DMS53 treated with DMSO at 0.1 percent for 48 hours (cell line): ENCODE measurements around the gene RNF175.
"Not testable (repeated sequence)": the region's sequence is repeated elsewhere in the genome, so short reads cannot be mapped to it uniquely, and the experiment has no call there.

ENCODE experiments used
- DNase-seq: peaks from one replicate; lab custom pipeline; 2025; ENCODE audit not compliant: unreplicated experiment; lab: John Stamatoyannopoulos, UW

The RNF175 gene

DNA sequence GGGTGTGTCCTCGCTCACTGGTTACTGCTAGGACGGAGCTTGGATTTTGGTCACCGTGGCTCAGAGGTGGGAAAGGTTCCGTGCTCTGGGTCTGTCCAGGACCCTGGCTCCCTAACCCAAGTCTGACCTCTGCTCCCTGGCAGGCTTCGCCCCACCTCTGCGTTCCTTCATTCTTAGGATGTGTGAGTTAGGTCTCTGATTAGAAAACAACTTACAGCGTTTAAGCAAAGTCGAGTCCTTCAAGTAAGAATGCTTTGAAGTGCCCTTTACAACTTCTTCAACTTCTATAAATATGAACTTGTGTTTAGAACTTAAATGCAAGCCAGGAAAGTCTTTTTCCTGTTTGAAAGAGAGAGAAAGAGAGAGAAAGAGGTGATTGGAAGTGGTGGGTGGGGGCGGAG lies 74.9 kb downstream of the RNF175 start:
- no peak for DNase-seq

DNA sequence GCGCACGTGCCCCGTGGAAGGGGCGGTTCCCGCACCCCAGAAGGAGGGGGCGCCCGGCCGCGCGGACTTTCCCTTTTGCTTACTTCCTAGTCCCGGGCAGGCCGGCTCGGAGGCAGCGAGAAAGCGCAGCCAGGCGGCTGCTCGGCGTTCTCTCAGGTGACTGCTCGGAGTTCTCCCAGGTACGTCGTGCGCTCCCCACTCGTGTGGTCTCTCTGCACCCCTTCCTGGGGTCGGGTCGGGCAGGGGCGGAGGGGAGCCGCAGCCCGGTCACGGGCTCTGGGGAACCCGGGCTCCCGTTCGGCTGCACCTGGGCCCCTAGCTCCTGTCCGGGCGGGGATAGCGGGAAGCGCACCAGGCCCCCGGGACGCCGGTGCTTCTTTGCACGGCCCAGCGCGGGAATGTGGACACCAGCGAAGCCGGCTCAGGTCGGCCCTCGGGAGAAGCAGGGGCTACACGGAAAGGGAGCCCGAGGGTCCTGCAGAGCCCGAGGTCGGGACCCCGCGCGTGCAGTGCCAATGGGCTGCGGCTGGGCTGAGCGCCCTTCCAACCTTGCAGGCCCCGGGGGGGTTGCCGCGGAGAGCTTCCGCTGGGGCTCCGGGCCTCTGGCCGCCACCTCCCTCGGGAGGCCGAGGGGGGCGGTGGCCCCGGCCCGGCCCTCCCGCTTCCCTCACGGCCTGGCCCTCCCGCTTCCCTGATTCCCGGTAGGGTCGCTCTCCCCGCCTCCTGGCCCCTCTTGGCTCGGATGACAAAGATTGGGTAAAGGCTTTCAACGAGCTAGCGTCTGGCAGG lies 75.4 kb downstream of the RNF175 start, which contains the start of gene TLR2:
Gene TLR2, plus strand, starts transcription at position 99 of the 789 bp plus-strand sequence. CDS start 18,628 bp downstream, outside the sequence.
- peak; percentile 36 for DNase-seq

GRCh38 chr4:153683763-153684181 lies 76.1 kb downstream of the RNF175 start:
- DNase-seq, result no peak

DNA sequence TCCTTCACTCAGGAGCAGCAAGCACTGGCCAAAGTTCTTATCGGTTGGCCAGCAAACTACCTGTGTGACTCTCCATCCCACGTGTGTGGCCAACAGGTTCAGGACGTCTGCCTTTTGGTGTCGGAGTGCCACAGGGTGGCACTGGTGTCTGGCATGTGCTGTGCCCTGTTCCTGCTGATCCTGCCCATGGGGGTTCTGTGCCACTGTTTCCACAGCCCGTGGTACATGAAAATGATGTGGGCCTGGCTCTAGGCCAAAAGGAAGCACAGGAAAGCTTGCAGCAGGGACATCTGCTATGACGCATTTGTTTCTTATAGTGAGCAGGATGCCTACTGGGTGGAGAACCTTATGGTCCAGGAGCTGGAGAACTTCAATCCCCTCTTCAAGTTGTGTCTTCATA lies 80.3 kb downstream of the RNF175 start:
- DNase-seq, result no peak

DNA sequence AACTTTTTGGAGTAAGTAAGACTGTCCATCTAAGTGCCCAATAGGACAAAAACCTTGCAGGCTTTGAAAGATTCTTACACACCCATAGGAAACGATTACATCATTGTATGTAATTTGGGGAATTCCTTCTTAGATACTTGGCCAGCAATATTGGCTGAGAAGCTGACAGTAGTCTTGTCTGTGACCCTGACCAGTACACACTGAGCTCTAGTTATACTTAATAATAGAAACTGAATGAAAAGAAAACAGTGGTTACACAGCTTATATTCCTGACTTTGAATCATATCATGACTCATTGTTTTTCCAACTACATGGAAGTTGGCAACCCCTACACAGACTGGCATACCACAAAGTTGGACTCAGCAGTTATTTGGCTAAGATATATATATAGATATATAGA lies 82.8 kb downstream of the RNF175 start:
- no peak for DNase-seq

GRCh38 chr4:153676486-153676885 lies 83.3 kb downstream of the RNF175 start:
- DNase-seq, result no peak

GRCh38 chr4:153669838-153670237 lies 90.0 kb downstream of the RNF175 start:
- no peak for DNase-seq

GRCh38 chr4:153668647-153669046 lies 91.2 kb downstream of the RNF175 start:
- no peak for DNase-seq

DNA sequence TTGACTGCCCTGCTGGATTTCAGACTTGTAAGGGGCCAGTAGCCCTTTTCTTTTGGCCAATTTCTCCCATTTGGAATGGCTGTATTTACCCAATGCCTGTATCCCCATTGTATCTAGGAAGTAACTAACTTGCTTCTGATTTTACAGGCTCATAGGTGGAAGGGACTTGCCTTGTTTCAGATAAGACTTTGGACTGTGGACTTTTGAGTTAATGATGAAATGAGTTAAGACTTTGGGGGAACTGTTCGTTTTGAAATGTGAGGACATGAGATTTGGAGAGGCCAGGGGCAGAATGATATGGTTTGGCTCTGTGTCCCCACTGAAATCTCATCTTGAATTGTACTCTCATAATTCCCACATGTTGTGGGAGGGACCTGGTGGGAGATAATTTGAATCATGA lies 93.3 kb downstream of the RNF175 start:
- not testable (repeated sequence) for DNase-seq

DNA sequence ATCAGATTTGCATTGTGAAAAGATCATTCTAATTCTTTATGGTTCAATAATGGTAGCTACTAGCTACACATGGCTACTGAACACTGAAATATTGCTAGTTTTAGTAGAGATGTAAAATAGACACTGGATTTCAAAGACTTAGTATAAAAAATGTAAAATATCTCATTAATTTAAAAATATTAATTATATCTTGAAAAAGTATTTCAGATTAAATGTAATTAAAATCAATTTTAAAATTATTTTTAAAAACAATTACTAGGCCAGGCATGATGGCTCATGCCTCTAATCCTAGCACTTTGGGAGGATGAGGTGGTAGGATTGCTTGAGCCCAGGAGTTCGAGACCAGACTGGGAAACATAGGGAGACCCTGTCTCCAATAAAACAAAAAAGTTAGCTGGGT lies 96.2 kb downstream of the RNF175 start:
- DNase-seq, result no peak

DNA sequence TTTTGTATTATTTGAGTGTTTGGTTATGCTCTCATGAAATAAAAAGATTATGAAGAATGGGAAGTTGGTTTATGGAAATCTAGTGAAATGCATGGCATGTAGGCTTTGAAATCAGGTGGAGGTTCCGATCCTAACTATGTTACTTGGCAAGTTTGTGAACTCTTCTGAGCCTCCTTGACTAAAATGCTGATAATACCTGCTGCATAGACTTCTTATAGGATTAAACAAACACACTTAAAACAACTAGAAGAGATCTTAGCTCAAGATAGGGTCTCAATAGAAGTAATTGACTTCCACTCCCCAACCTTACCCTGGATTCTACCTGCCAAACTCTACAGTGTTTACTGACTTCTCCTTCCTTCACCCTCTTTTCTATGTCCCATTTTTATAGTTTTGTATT lies 97.9 kb downstream of the RNF175 start:
- DNase-seq, result no peak

DNA sequence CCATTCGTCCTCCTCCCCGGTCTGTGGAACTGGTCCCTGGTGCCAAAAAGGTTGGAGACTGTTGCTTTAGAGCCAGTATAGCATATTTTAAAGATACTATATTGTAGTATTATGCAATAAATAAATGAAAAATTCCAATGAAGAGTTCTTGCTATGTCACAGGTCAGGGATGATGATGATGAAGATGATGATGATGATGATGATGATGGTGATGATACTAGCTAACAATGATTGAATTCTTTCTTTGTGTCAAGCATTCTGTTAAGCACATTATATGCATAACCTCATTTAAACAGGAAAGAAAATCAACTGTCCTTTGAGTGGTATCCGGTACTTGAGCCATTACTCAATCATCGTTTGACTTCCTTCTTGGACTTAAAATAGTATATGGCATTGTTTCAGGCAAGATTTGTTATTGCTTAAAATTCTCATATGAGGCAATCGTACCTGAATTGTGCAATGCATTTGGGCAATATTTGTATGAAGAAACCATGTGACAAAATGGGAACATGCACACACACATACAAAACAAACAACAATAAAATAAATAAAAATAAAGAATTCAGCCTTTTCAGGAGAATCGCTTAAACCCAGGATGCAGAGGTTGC lies 98.5 kb downstream of the RNF175 start:
- DNase-seq, result no peak
